ENCODE results near the gene ROBO2.

- no peak for TF ChIP-seq CTCF (conservative IDR thresholded peaks at IDR 0.05)
- no peak for TF ChIP-seq ZFX (IDR thresholded peaks at IDR 0.05)
These were observed 420.4 kb downstream of the ROBO2 start for GRCh38 chr3:77460326-77460725.
